Measurements from ENCODE around the gene RIIAD1.

DNA sequence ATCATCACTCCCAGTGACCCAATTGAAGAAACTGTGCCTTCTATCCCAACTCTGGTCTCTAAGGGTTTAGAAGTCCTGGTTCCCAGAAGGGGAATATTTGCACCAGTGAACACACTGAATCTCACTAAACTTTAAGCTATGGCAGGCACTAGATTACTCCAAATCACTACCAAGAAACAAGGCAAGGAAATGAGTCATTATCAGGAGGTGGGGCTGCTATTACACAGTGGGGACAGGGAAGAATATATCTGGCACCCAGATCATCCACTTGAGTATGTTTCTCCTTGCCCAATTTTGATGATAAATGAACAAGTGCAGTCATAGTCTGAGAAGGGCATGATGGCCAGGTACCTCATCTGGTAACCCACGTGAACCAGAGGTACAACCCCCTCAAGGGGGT is 35.0 kb downstream of the RIIAD1 start:
- TF ChIP-seq, protein P1, sequence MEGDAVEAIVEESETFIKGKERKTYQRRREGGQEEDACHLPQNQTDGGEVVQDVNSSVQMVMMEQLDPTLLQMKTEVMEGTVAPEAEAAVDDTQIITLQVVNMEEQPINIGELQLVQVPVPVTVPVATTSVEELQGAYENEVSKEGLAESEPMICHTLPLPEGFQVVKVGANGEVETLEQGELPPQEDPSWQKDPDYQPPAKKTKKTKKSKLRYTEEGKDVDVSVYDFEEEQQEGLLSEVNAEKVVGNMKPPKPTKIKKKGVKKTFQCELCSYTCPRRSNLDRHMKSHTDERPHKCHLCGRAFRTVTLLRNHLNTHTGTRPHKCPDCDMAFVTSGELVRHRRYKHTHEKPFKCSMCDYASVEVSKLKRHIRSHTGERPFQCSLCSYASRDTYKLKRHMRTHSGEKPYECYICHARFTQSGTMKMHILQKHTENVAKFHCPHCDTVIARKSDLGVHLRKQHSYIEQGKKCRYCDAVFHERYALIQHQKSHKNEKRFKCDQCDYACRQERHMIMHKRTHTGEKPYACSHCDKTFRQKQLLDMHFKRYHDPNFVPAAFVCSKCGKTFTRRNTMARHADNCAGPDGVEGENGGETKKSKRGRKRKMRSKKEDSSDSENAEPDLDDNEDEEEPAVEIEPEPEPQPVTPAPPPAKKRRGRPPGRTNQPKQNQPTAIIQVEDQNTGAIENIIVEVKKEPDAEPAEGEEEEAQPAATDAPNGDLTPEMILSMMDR (IDR thresholded peaks at IDR 0.05), result no peak
- no peak for TF ChIP-seq POLR2A (IDR thresholded peaks at IDR 0.05)

Data from thyroid gland (tissue), 4 donors.